Measurements from ENCODE around the gene FAM98A. TPM values are rescaled to one million over a fixed set of nuclear protein-coding genes. Genes with fewer than 3 reads are reported as not detected.

The FAM98A gene
- total RNA-seq, 3 donors from 2014 or later: 21.7 to 117 (median 31.8) TPM

GRCh38 chr2:33599943-33600192 is 769 bp upstream of the FAM98A start:
- Histone ChIP-seq H3K27ac (peak overlapping the region; percentile 78 to 85), H3K9me3 (no peaks in the 10 kb centered on the region), H3K4me3 (peak overlapping the region; percentile 73 to 96 (median 79)), H3K27me3 (no peaks in the 10 kb centered on the region), H3K36me3 (no peaks in the 10 kb centered on the region), H3K4me1 (no peaks in the 10 kb centered on the region)
- no peak for DNase-seq (ENCODE audit: low spot score in 2 of 2)
- no peak for TF ChIP-seq POLR2A (IDR thresholded peaks at IDR 0.05)
- no peak for TF ChIP-seq CTCF (IDR thresholded peaks at IDR 0.05)
- TF ChIP-seq POLR2AphosphoS5 (IDR thresholded peaks at IDR 0.05): no peak
- intact Hi-C loops (cut with DNase I; ENCODE audit: low total_unique reads): no loop called here

- Histone ChIP-seq H3K27ac (peak overlapping the region; percentile 78 to 85), H3K9me3 (no peaks in the 10 kb centered on the region), H3K4me1 (no peaks in the 10 kb centered on the region), H3K27me3 (no peaks in the 10 kb centered on the region), H3K4me3 (peak overlapping the region; percentile 73 to 96 (median 79)), H3K36me3 (no peaks in the 10 kb centered on the region)
- DNase-seq (ENCODE audit: low spot score in 2 of 2): no peak
- no peak for TF ChIP-seq CTCF (IDR thresholded peaks at IDR 0.05)
- no peak for TF ChIP-seq POLR2AphosphoS5 (IDR thresholded peaks at IDR 0.05)
- no peak for TF ChIP-seq POLR2A (IDR thresholded peaks at IDR 0.05)
- intact Hi-C loops (cut with DNase I; ENCODE audit: low total_unique reads): no loop called here
Measured at GRCh38 chr2:33598561-33599174, 431 bp downstream of the FAM98A start.

GRCh38 chr2:33597026-33597425 is 2.1 kb downstream of the FAM98A start:
- Histone ChIP-seq H3K36me3 (no peaks in the 10 kb centered on the region), H3K27me3 (no peaks in the 10 kb centered on the region), H3K9me3 (no peaks in the 10 kb centered on the region), H3K4me3 (no peak overlapping the region), H3K4me1 (no peaks in the 10 kb centered on the region), H3K27ac (no peak overlapping the region)
- no peak for TF ChIP-seq CTCF (IDR thresholded peaks at IDR 0.05)
- TF ChIP-seq POLR2A (IDR thresholded peaks at IDR 0.05): no peak
- TF ChIP-seq POLR2AphosphoS5 (IDR thresholded peaks at IDR 0.05): no peak
- intact Hi-C loops (cut with DNase I; ENCODE audit: low total_unique reads): no loop called here
- DNase-seq (ENCODE audit: low spot score in 2 of 2): no peak

GRCh38 chr2:33595385-33595784 is 3.7 kb downstream of the FAM98A start:
- TF ChIP-seq POLR2AphosphoS5 (IDR thresholded peaks at IDR 0.05) (no peak), POLR2A (IDR thresholded peaks at IDR 0.05) (no peak), CTCF (IDR thresholded peaks at IDR 0.05) (no peak)
- no peak for DNase-seq (ENCODE audit: low spot score in 2 of 2)
- Histone ChIP-seq H3K4me1 (no peaks in the 10 kb centered on the region), H3K27me3 (no peaks in the 10 kb centered on the region), H3K27ac (no peak overlapping the region), H3K9me3 (no peaks in the 10 kb centered on the region), H3K36me3 (no peaks in the 10 kb centered on the region), H3K4me3 (no peak overlapping the region)
- intact Hi-C loops (cut with DNase I; ENCODE audit: low total_unique reads): no loop called here

- no peak for DNase-seq (ENCODE audit: low spot score in 2 of 2)
- Histone ChIP-seq H3K27me3 (no peaks in the 10 kb centered on the region), H3K36me3 (peaks cover 4% of the 10 kb centered on the region), H3K27ac (peak overlapping the region; percentile 6 to 17), H3K4me3 (no peak overlapping the region), H3K4me1 (peaks cover 0 to 2% of the 10 kb centered on the region in 2 donors), H3K9me3 (no peaks in the 10 kb centered on the region)
- intact Hi-C loops (cut with DNase I; ENCODE audit: low total_unique reads): no loop called here
- TF ChIP-seq CTCF (IDR thresholded peaks at IDR 0.05): no peak
Measured at GRCh38 chr2:33589444-33589843, 9.7 kb downstream of the FAM98A start.

Data from breast epithelium (tissue), 4 donors.